NCI-H460 (cell line): Measurements from ENCODE around the gene KDR. TPM values are rescaled to one million over a fixed set of nuclear protein-coding genes. Genes with fewer than 3 reads are reported as not detected.

Source experiments
- DNase-seq: peaks from one replicate; pipeline ENCODE4 v3.0.0-alpha.2; 2016; ENCODE audit warnings: low read depth; ENCODE audit errors: extremely low read depth
- total RNA-seq: library from RNA; depleted of rRNA; stranded (reverse); fragments of >200 nt; shearing (Covaris generic); gene quantifications from 2 replicates; pipeline ENCODE4 v1.2.3, GENCODE V29; 2014

Gene KDR
- total RNA-seq, 1 experiment from 2014 or later = 0.10 TPM

DNA sequence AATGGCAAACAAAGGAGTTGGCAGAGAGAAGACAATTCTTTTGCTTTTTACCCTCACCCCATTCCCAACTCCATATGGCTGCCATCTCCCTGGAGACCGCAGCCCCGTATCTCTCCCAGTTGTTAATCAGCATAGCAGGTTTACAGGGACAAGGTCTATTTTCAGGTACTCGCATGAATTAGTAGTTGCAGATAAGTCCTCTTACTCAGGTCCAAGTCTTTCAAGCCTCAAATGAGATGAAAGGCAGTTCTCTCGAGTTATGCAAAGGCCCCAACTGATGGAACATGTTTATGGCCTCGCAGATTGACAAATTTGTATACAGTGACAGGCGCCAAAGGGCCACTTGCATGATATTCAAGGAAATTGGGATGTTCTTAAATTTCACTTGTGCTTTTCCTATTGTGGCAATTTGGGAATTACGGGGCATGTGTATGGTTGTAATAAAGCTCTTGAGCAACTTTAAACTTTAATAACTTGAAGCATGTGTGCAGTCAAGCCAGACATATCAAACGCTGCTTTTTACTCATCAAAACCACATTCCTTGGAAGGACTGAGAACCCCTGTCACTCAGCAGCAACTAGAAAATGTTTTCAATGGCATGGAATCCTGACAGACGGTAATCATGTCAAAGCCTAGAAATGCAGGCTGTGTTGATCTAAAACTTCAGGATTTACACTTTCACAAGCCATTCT lies 45.1 kb downstream of the KDR start:
- DNase-seq = no peak

DNA sequence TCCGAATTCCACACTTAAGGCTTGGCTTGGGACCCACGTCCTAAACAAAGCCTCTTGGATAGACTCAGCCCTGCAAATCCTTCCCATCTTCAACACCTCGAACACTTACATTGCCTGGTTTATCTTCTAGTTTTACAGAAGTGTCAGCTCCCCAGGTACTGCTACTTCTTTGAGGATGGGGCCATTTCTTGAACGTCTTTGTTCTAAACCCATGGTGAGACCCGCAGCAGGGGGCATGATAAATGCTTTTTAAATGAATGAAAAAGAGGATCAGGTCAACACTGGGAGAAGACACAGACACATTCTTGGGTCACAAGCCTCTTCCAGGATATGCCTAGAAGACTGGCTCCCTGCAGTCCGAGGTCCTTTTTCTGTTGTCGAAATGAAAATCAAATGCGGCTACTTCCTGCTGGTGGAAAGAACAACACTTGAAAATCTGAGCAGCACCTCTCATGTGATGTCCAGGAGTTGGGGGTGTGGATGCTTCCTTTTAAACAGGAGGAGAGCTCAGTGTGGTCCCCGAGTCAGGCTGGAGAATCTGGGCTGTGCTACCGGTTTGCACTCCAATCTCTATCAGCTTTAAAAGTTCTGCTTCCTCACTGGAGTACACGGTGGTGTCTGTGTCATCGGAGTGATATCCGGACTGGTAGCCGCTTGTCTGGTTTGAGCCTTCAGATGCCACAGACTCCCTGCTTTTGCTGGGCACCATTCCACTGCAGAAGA lies 45.8 kb downstream of the KDR start:
- DNase-seq = no peak

DNA sequence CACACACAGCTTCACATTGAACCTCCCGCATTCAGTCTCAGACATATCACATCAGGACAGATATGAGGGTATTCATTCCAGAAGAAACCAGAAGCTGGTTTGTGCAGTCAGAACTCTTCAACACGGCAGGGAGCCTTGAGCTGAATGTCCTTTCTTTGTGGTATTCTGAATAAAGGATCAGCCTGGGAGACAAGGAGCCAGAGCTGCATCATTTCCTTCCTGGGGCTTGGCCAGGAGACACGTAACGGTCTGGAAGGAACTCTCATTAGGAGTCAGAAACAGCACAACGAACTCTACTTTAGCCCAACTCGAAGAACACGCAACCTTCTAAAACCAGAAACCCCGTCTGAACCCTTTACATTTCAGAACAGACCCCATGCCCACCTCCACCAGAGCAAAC lies 46.4 kb downstream of the KDR start:
- DNase-seq = no peak

GRCh38 chr4:55077577-55077976 lies 47.8 kb downstream of the KDR start:
- DNase-seq = no peak

DNA sequence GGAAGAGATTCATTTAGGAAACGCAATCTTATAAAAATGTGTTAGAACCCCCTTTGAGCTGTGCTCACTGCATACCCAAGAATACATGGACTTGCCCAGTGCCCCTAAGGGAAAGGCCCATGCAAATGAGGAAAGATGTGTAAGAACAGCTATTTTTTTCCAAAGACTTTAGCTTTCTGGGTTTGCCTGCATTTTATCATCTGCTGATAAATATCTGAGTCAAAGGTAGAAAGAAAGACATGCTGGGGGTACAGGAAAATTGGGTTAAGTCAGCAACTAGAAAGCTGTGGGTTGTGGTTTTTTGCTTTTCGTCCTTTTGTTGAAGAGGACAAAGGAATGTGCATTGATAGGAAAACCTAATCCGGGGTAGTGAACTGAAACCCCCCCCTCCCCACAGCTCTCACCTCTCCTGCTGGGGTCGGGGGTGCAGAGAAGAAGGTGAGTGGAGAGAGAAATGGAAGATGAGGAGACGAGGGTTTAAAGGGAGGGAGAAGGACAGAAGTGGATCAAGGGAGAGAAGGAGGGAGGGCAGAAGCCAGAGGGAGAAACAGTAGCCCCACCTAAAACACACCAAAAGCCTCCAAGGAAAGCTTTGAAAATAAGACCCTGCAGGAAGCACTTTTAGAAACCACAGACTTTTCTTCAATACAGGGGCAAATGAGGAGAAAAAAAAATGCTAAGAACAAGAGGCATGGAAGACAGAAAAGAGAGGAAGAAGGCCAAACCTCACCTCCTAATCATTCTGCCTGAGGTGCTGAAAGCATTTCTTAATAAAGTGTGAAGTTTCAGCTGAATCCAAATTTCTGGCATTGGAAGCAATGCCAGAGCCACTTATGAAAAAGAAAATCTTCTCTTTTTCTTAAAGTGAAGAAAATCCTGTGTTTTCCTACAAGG lies 49.3 kb downstream of the KDR start:
- no peak for DNase-seq

GRCh38 chr4:55075376-55075775 lies 50.0 kb downstream of the KDR start:
- DNase-seq = no peak

GRCh38 chr4:55074386-55074785 lies 51.0 kb downstream of the KDR start:
- DNase-seq = no peak

- no peak for DNase-seq
Measured at GRCh38 chr4:55071951-55072350, 53.4 kb downstream of the KDR start.

DNA sequence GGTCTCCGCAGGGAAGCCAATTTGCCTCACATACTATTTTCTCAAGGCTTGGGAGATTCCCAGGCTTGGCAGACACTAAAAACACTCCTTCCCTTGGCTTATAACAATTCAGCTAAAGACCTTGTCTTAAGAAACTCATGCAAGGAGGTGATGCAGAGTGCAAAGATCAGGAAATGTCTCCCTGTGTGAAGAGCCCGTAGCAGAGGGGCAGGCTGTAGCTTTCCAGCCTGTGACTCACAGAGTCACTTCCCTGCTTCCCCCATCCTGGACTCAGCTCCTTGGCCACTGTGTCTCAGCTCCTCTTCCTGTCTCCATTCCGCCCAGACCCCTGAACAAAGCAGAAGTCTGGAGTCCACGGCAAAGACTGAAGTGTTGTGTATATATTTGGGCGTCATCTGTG lies 56.1 kb downstream of the KDR start:
- no peak for DNase-seq

DNA sequence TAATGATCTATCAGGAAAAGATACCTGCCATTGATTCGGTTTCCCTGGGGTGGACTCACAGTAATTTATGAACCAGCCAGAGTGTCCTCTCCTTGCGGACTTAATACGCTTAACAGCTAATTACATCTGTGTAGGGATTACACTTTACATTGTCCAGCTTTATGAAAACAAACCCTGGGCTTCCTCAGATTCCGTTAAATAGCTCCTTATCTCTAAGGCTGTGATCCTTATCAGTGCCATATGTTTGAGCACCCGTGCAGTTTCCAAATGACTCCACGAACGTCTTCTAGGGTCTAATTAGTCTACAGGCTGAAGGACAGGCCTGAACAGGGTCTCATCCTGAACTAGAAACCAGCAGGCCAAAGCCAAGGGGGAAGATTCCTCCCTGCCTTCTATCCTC lies 56.9 kb downstream of the KDR start:
- DNase-seq = no peak

GRCh38 chr4:55066018-55066417 lies 59.4 kb downstream of the KDR start:
- no peak for DNase-seq

DNA sequence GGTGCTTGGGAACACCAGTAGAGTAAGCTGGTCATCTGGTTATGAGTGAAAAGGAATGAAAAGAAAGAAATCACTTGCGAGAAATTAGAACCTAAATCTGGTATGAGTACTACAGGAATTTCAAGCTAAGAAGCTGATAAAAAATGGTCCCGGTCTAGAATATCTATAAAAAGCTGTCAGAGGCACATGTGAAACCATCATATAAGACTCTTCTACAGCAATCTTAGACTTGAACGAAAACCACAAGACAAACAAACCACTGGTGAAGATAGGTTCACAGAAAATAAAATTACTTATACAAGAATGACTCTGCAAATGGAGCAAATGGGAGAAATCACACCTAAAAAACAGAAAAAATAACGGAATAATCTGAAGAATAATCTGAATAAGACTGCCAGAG lies 69.9 kb downstream of the KDR start:
- DNase-seq = no peak

- no peak for DNase-seq
Measured at GRCh38 chr4:55051532-55051931, 73.9 kb downstream of the KDR start.

DNA sequence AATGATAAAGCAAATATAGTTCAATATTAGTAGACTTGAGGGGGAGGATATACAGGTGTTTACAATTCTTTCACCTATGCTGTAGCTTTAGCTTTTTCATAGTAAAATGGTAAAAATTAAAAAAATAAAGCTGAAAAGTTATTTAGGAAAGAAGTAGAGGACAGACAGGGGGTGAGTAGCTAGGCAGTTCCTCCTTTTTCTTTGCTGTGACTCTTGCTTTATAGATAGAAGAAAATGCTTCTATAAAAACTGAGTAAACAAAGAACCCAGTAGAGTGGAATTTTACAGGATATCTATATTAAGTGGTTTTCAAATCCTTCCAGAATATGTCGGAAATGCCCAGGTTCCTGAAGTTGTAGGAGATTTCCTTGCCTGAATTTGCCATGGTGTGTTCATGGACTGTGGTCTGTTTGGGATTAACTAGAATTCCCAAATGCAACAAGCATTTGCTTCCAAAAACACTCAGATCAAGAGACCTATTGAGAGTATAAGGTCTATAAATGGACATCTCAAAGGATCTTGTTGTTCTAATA lies 74.9 kb downstream of the KDR start:
- no peak for DNase-seq

DNA sequence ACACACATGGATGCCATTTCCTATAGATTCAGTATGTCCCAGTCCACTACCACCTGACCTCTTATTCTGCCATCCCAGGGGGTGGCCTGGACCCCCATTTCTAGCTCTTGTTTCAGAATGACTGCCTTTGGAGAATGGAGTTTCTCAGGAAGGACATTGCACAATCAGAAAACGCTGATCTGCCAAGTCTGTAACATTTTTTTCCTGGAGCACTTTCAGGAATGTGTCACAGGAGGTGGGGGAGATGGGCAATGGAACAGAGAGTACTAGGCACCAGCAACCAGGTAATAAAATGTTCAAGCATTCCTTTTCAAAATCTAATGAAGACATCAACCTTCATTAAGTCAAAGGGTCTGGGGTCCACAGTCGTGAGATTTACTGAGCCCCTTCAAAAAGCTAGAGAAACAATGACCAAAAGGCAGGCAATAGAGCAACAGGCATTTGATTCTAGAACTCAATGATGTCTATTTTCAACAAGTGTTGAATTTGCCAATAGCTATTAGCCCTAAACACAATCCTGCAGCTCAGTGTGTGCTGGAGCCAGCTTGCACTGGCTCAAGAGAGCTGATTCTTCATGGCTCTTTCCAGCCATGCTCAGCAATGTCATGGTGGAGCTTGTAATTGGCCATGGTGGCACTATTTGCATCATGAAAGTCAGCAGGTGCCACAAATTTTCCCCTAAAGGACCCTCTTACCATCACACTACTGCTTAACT lies 87.1 kb downstream of the KDR start:
- no peak for DNase-seq

DNA sequence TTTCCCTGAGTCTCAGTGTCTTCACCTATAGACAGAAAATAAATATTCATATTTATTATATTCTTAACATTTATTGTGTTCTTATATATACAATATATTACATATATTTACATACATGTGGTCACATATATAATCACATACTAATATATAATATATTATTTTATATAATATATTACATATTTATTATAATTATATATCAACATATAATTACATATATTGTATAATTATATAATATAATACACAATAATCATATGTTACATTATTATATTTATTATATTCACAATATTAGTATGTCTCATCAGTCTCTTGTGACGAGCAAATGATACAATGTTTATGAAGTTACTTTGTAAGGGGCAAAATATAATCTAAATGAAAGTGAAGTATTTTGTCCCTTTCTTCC lies 87.7 kb downstream of the KDR start:
- no peak for DNase-seq

GRCh38 chr4:55036405-55036804 lies 89.0 kb downstream of the KDR start:
- DNase-seq = no peak

- no peak for DNase-seq
Measured at GRCh38 chr4:55035892-55036291, 89.5 kb downstream of the KDR start.

GRCh38 chr4:55033296-55033695 lies 92.1 kb downstream of the KDR start:
- DNase-seq = no peak

GRCh38 chr4:55032788-55033187 lies 92.6 kb downstream of the KDR start:
- DNase-seq = no peak

DNA sequence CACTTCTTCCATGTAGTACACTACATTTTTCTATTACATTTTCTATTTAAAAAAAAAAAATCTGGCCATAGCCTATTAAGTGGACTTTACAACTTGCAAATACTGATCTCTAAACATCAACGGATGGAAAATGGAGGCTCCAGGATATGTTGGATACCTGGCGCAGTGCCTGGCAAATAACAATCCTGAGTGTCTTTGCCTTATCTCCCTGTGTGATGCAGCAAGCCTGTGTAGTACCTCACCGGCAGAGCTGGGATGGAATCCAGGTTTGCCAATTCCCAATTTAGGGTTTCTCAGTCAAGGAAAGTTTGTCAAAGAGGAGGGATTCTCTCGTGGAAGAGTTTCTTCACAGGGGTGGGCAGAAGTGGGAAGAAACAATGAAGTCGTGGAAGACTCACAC lies 93.2 kb downstream of the KDR start:
- no peak for DNase-seq
